HG02970 (cell line): ENCODE results near the gene POU3F1.

Source experiments
- ATAC-seq: cut with Tn5 transposase; IDR thresholded peaks from one replicate; pipeline ENCODE4 v1.9.1; 2021; ENCODE audit warnings: mild to moderate bottlenecking, moderate library complexity, moderate number of reproducible peaks; ENCODE audit not compliant: unreplicated experiment, low FRiP score

The POU3F1 gene

DNA sequence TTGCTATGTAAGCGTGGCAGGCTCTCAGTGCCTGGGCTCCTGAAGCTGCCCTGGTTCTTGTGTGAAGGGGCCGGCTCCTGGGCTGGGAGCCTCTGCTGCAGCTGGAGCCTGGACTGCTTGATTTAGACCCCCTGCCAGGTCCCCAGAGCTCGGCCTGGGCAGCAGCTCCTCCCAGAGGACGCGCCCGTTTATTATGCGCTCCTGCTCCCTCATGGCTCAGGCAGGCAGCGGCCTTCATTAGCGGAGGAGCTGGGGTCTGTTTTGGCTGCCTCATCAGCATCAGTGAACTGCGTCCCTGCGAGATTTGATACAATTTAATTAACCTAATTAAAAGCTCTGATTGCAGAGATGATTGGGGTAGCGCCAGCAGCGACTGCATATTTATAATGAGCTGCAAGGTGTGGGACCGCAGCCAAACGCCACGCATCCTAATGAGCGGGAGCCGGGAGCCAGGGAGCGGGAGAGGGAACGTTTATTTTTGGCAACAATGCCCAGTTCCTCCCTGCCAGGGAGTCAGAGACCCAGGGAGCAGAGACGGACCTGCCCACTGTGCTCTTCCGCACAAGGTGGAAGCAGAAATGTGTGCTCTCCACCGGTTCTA, 17.4 kb downstream of the POU3F1 start:
- no peak for ATAC-seq

GRCh38 chr1:38028671-38029070, 17.9 kb downstream of the POU3F1 start:
- ATAC-seq, result peak; percentile 16

DNA sequence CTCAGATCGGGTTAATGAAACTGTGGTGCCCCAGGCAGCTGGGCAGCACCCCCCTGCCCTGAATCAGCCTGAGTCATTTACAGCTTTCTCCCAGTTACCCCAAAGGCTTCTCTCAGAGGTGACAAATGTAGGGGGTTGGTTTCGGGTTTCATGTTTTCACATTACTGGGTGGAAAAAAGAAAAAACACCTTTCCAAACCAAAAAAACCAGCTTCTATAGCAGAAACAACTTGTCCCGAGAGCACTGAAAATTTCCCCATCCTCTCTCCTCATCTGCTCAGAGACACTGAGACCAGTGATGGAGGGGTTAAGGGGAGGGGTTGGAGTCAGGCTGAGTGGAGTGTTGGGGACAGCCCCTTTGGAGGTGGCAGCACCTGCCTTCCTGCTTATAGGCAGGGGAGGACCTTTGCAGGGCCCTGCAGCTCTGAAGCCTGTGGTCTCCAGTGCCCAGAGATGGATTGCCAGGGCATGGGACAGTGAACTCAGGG, 18.4 kb downstream of the POU3F1 start:
- peak; percentile 64 for ATAC-seq

- no peak for ATAC-seq
Measured at GRCh38 chr1:38027201-38028104, 19.1 kb downstream of the POU3F1 start.

GRCh38 chr1:38026592-38027200, 19.9 kb downstream of the POU3F1 start:
- ATAC-seq, result no peak

- ATAC-seq, result no peak
Measured at GRCh38 chr1:38025664-38026063, 20.9 kb downstream of the POU3F1 start.

GRCh38 chr1:38025233-38025632, 21.4 kb downstream of the POU3F1 start:
- ATAC-seq, result no peak

- ATAC-seq, result no peak
Measured at GRCh38 chr1:38022810-38023209, 23.8 kb downstream of the POU3F1 start.

DNA sequence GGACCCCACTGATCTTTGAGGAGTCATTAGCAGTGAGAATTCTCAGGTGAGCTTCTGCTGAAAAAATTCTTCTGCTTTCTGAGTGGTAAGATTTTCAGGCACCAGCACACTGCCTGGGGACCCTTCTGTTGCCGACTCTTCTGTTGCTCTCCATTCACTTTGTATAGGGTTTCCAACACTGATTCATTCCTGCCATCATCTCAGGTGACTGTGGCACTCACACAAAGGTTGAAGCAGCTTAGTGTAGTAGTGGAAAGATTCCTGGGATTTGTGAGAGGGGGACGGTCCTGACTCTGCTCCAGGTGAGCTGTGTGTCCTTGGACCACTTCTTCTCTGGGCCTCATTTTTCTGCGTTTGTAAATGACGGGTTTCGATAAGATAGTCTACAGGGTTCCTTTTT, 24.6 kb downstream of the POU3F1 start:
- no peak for ATAC-seq

GRCh38 chr1:38020396-38020795, 26.2 kb downstream of the POU3F1 start:
- no peak for ATAC-seq

DNA sequence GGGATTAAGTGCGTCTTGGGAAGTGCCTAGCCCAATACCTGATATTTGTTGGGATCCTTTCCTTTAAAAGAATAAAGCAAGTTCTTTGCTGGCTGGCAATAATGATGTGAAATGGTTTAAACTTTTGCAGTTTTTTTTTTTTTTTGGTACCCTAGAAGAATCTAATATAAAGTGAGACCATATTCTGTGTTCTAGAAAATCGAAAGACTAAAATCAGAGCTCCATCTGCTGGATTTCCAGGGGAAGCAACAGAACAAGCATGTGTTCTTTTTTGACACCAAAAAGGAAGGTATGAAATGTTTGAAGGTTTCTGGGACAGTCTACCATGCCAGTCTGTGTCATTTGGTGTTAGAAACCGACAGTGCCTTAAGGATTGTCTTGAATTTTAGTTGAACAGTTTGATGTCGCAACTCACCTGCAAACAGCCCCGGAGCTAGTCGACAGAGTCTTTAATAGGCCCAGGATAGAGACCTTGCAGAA, 27.7 kb downstream of the POU3F1 start:
- no peak for ATAC-seq

GRCh38 chr1:38015978-38016725, 30.4 kb downstream of the POU3F1 start:
- no peak for ATAC-seq

- no peak for ATAC-seq
Measured at GRCh38 chr1:38014724-38015424, 31.7 kb downstream of the POU3F1 start.

GRCh38 chr1:38014171-38014570, 32.4 kb downstream of the POU3F1 start:
- no peak for ATAC-seq

- ATAC-seq, result no peak
Measured at GRCh38 chr1:38013227-38013622, 33.4 kb downstream of the POU3F1 start.

GRCh38 chr1:38012363-38013226, 34.0 kb downstream of the POU3F1 start, which contains the start of gene UTP11:
Gene UTP11, plus strand, starts transcription at chr1:38012734. Its CDS starts 69 bp downstream, at chr1:38012803.
- ATAC-seq, result peak; percentile 94

DNA sequence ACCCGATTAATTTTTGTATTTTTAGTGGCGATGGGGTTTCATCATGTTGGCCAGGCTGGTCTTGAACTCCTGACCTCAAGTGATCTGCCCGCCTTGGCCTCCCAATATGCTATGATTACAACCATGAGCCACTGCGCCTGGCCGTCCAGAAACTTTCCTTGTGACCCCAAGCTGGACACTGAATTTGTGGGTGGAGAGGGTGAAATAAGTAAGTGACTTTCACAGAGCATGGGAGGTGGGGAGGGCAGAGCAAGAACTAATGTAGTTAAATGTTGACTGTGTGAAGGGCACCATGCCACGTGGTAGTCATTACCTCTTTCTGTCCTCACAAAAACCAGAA, 36.8 kb downstream of the POU3F1 start:
- ATAC-seq, result no peak

- ATAC-seq, result no peak
Measured at GRCh38 chr1:38009088-38009840, 37.3 kb downstream of the POU3F1 start.
